DOHH2 (cell line): ENCODE results near the gene TMEM14C.
"Not testable (repeated sequence)": the region's sequence is repeated elsewhere in the genome, so short reads cannot be mapped to it uniquely, and the experiment has no call there.

ENCODE experiments used
- H3F3A ChIP-seq: fragments of 200-600 bp; sonication (generic), shearing (Covaris generic); 2 replicates; pipeline ENCODE4 v1.6.0; 2016; ENCODE audit warnings: antibody characterized with exemption, mild to moderate bottlenecking; ENCODE audit not compliant: control insufficient read depth, insufficient read depth
- H3K27ac ChIP-seq: fragments of 200-600 bp; sonication (generic); 2 replicates; pipeline ENCODE4 v1.5.1; 2014; ENCODE audit warnings: low read depth, mild to moderate bottlenecking, low read length, moderate library complexity
- H3K27me3 ChIP-seq: fragments of 200-600 bp; sonication (generic); 2 replicates; pipeline ENCODE4 v1.6.1; 2014; ENCODE audit warnings: mild to moderate bottlenecking, low read length, mixed read lengths; ENCODE audit not compliant: control insufficient read depth
- H3K36me3 ChIP-seq: fragments of 200-600 bp; sonication (generic); 2 replicates; pipeline ENCODE4 v1.6.1; 2014; ENCODE audit warnings: mild to moderate bottlenecking, low read length, moderate library complexity, mixed read lengths; ENCODE audit not compliant: control insufficient read depth
- H3K4me1 ChIP-seq: fragments of 200-600 bp; sonication (generic); 2 replicates; pipeline ENCODE4 v1.6.1; 2014; ENCODE audit warnings: mild to moderate bottlenecking, low read length, mixed read lengths; ENCODE audit not compliant: control insufficient read depth
- H3K4me2 ChIP-seq: fragments of 200-600 bp; sonication (generic); 2 replicates; pipeline ENCODE4 v1.6.0; 2014; ENCODE audit warnings: mild to moderate bottlenecking, low read length, moderate library complexity
- H3K4me3 ChIP-seq: fragments of 200-600 bp; sonication (generic); 2 replicates; pipeline ENCODE4 v1.5.1; 2014; ENCODE audit warnings: mild to moderate bottlenecking, low read length, mixed read lengths
- H3K79me2 ChIP-seq: fragments of 200-600 bp; sonication (generic); 2 replicates; pipeline ENCODE4 v1.6.1; 2014; ENCODE audit warnings: mild to moderate bottlenecking, low read length, mixed read lengths; ENCODE audit not compliant: control insufficient read depth
- H3K9me2 ChIP-seq: fragments of 200-600 bp; sonication (generic); replicated peaks from 2 replicates; pipeline ENCODE4 v1.6.1; 2014; ENCODE audit warnings: mild to moderate bottlenecking, low read length, mixed read lengths; ENCODE audit not compliant: control insufficient read depth
- H3K9me3 ChIP-seq: fragments of 200-600 bp; sonication (generic); 2 replicates; pipeline ENCODE4 v1.6.1; 2014; ENCODE audit warnings: antibody characterized with exemption, low read length, mixed read lengths; ENCODE audit not compliant: control insufficient read depth, insufficient read depth
- H4K20me1 ChIP-seq: fragments of 200-600 bp; sonication (generic); 2 replicates; pipeline ENCODE4 v1.6.0; 2014; ENCODE audit warnings: low read depth, mild to moderate bottlenecking, antibody characterized with exemption, low read length, moderate library complexity; ENCODE audit not compliant: control insufficient read depth, insufficient read depth
- EZH2phosphoT487 ChIP-seq: fragments of 200-600 bp; sonication (generic); IDR thresholded peaks from 2 replicates; pipeline ENCODE4 v1.6.1; 2017; ENCODE audit warnings: borderline replicate concordance, mild to moderate bottlenecking, antibody characterized with exemption, low read length, moderate library complexity, mixed read lengths
- TF ChIP-seq, protein P1 (sequence below): fragments of 200-600 bp; sonication (generic); IDR thresholded peaks from one replicate; pipeline ENCODE4 v1.5.1; 2014; ENCODE audit warnings: antibody characterized with exemption, mild to moderate bottlenecking, low read depth, low read length; ENCODE audit not compliant: poor library complexity, severe bottlenecking

TMEM14C gene

DNA sequence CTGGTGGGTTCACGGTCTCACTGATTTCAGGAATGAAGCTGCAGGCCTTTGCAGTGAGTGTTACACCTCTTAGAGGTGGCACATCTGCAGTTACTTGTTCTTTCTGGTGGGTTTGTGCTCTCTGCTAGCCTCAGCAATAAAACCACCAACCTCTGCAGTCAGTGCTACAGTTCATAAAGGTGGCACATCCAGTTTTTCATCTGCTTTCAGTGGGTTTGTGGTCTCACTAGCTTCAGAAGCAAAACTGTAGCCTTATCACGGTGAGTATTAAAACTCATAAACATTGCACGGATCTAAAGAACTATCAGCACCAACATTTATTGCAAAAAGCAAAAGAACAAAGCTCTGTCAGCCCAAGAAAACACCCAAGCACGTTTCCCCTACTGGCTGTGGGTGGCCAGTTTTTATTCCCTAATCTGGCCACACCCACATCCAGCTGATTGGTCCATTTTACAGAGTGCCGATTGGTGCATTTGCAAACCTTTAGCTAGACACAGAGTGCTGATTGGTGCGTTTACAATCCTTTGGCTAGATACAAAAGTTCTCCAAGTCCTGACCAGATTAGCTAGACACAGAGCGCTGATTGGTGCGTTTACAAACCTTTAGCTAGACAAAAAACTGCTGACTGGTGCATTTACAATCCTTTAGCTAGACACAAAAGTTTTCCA, 3.4 kb upstream of the TMEM14C start:
- Histone ChIP-seq H3K4me2 (peak overlapping the region; percentile 73), H3F3A (peaks cover 14% of the 10 kb centered on the region), H3K4me3 (peak overlapping the region; percentile 74), H3K9me2 (no peaks in the 10 kb centered on the region), H3K36me3 (peaks cover 9% of the 10 kb centered on the region; the same call in 1 of the 2 replicates), H3K9me3 (peaks cover 27% of the 10 kb centered on the region), H3K27ac (no peak overlapping the region), H3K79me2 (peaks cover 27% of the 10 kb centered on the region), H3K27me3 (no peaks in the 10 kb centered on the region), H4K20me1 (no peaks in the 10 kb centered on the region), H3K4me1 (peaks cover 37% of the 10 kb centered on the region)
- no peak for TF ChIP-seq EZH2phosphoT487
- TF ChIP-seq, protein P1, sequence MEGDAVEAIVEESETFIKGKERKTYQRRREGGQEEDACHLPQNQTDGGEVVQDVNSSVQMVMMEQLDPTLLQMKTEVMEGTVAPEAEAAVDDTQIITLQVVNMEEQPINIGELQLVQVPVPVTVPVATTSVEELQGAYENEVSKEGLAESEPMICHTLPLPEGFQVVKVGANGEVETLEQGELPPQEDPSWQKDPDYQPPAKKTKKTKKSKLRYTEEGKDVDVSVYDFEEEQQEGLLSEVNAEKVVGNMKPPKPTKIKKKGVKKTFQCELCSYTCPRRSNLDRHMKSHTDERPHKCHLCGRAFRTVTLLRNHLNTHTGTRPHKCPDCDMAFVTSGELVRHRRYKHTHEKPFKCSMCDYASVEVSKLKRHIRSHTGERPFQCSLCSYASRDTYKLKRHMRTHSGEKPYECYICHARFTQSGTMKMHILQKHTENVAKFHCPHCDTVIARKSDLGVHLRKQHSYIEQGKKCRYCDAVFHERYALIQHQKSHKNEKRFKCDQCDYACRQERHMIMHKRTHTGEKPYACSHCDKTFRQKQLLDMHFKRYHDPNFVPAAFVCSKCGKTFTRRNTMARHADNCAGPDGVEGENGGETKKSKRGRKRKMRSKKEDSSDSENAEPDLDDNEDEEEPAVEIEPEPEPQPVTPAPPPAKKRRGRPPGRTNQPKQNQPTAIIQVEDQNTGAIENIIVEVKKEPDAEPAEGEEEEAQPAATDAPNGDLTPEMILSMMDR: no peak

DNA sequence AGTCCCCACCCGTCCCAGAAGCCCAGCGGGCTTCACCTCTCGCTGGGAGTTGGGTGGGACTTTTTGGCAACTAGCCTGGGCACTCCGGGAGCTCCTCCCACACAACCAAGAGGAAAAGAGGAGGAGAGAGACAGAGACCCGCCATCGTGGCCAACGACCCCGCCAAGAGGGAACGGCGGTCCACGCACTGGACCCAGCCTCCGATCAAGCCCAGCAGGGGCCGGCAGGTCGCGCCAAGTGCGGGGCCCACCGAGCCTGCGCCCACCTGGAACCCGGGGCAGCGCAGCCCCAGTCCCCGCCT, 3.0 kb upstream of the TMEM14C start:
- Histone ChIP-seq H3F3A (peaks cover 14% of the 10 kb centered on the region), H3K4me2 (peak overlapping the region; percentile 73), H3K27me3 (no peaks in the 10 kb centered on the region), H3K79me2 (peaks cover 29% of the 10 kb centered on the region), H3K36me3 (peaks cover 10% of the 10 kb centered on the region; the same call in 1 of the 2 replicates), H3K4me1 (peaks cover 38% of the 10 kb centered on the region), H4K20me1 (no peaks in the 10 kb centered on the region), H3K9me2 (no peaks in the 10 kb centered on the region), H3K27ac (peak overlapping the region; percentile 64; the same call in 1 of the 2 replicates), H3K9me3 (peaks cover 27% of the 10 kb centered on the region), H3K4me3 (peak overlapping the region; percentile 74)
- TF ChIP-seq, protein P1: no peak
- TF ChIP-seq EZH2phosphoT487: no peak

GRCh38 chr6:10720265-10720959, 2.5 kb upstream of the TMEM14C start:
- Histone ChIP-seq H4K20me1 (no peaks in the 10 kb centered on the region), H3K27me3 (no peaks in the 10 kb centered on the region), H3K79me2 (peaks cover 29% of the 10 kb centered on the region), H3F3A (peaks cover 14% of the 10 kb centered on the region), H3K4me2 (peak overlapping the region; percentile 73), H3K9me2 (no peaks in the 10 kb centered on the region), H3K4me3 (peak overlapping the region; percentile 74), H3K4me1 (peaks cover 38% of the 10 kb centered on the region), H3K36me3 (peaks cover 15% of the 10 kb centered on the region; the same call in 1 of the 2 replicates), H3K27ac (peak overlapping the region; percentile 64), H3K9me3 (peaks cover 27% of the 10 kb centered on the region)
- TF ChIP-seq, protein P1: no peak
- no peak for TF ChIP-seq EZH2phosphoT487

- Histone ChIP-seq H3K9me3 (peaks cover 27% of the 10 kb centered on the region), H3K4me1 (peaks cover 38% of the 10 kb centered on the region), H3K4me2 (peak overlapping the region; percentile 83), H3K79me2 (peaks cover 29% of the 10 kb centered on the region), H3F3A (peaks cover 14% of the 10 kb centered on the region), H3K27ac (peak overlapping the region; percentile 64), H3K4me3 (peak overlapping the region; percentile 87), H3K36me3 (peaks cover 22% of the 10 kb centered on the region)
- H3K9me2 ChIP-seq, H3K27me3 ChIP-seq, H4K20me1 ChIP-seq: not testable (repeated sequence)
Measured at GRCh38 chr6:10720960-10721849, 1.7 kb upstream of the TMEM14C start.
